ENCODE data around the gene GAB2. TPM values are rescaled to one million over a fixed set of nuclear protein-coding genes. Genes with fewer than 3 reads are reported as not detected.

GAB2 gene
- total and polyA plus RNA-seq, 10 of the 15 experiments (the other 5 are each of a cell fraction or from before 2014, with no cell fraction given): 0.69 to 12.6 (median 3.8) TPM

GRCh38 chr11:78216571-78217287 lies 200.9 kb downstream of the GAB2 start:
- in situ Hi-C loops (cut with MboI): no loop called here
- TF ChIP-seq SMARCA5 (IDR thresholded peaks at IDR 0.05) (no peak), NFYA (IDR thresholded peaks at IDR 0.05; ENCODE audit: borderline replicate concordance, low read depth, low read length) (no peak), ZNF217 (IDR thresholded peaks at IDR 0.05) (no peak), SRF (IDR thresholded peaks at IDR 0.05; ENCODE audit: low read depth in 2 of 2, low read length in 2 of 2) (no peak), E4F1 (IDR thresholded peaks at IDR 0.05; ENCODE audit: borderline replicate concordance, partially characterized antibody) (no peak), SKIL (IDR thresholded peaks at IDR 0.05; ENCODE audit: low read depth, poor library complexity, severe bottlenecking) (no peak), CHD1 (IDR thresholded peaks at IDR 0.05; ENCODE audit: low read depth, low read length) (no peak), ZBED1 (IDR thresholded peaks at IDR 0.05; ENCODE audit: borderline replicate concordance) (no peak), TCF3 (IDR thresholded peaks at IDR 0.05; ENCODE audit: borderline replicate concordance, insufficient read depth, low read depth, low read length) (no peak), JUNB (IDR thresholded peaks at IDR 0.05) (no peak), SREBF1 (IDR thresholded peaks at IDR 0.05; ENCODE audit: low read length) (no peak), ESRRA (IDR thresholded peaks at IDR 0.05; ENCODE audit: low read length) (no peak), CBFB (IDR thresholded peaks at IDR 0.05; ENCODE audit: low read depth) (no peak), FOS (IDR thresholded peaks at IDR 0.05; ENCODE audit: borderline replicate concordance, extremely low read depth, insufficient read length) (no peak)

More at GRCh38 chr11:78216571-78217287, 200.9 kb downstream of the GAB2 start:
- Histone ChIP-seq H2AFZ (ENCODE audit: control insufficient read depth, low read depth, low read length) (no peak overlapping the region), H3K36me3 (ENCODE audit: control insufficient read depth in 2 of 2, insufficient read depth in 2 of 2, low read length in 1 of 2) (peaks cover 0 to 6% of the 10 kb centered on the region in 2 experiments; a peak in 2 of 4 replicates), H3K27ac (ENCODE audit: control insufficient read depth, insufficient read depth) (no peak overlapping the region), H3K9me3 (replicated peaks; ENCODE audit: control insufficient read depth, insufficient read depth, low read length) (no peaks in the 10 kb centered on the region), H3K4me3 (no peak overlapping the region), H3K27me3 (replicated peaks in 1 of 2; ENCODE audit: control insufficient read depth in 2 of 2, insufficient read depth in 2 of 2, low read length in 1 of 2) (no peaks in the 10 kb centered on the region), H3K9ac (ENCODE audit: control insufficient read depth, insufficient read depth, low read length) (no peak overlapping the region), H3K4me2 (ENCODE audit: control insufficient read depth, insufficient read depth) (no peak overlapping the region), H4K20me1 (ENCODE audit: control insufficient read depth, insufficient read depth) (no peaks in the 10 kb centered on the region), H3K4me1 (ENCODE audit: control insufficient read depth, insufficient read depth, low read length) (peaks cover 15% of the 10 kb centered on the region), H3K79me2 (ENCODE audit: control insufficient read depth, insufficient read depth, low read length) (no peaks in the 10 kb centered on the region)
- CTCF ChIA-PET: interaction anchor here (1.0 to 1.4 kb wide), 2 partner anchors 12 to 23 kb away, joined by 3 to 7 read pairs; no protein-coding TSS in a partner anchor
- POLR2A ChIA-PET: no interaction called here
- no peak for FAIRE-seq
- no peak for ATAC-seq
- WGBS (ENCODE audit: insufficient coverage, insufficient replicate concordance, low lambda C conversion rate, missing lambda C conversion rate): 96% methylated on average over 5 of the region's 5 CpGs
- DNase-seq (ENCODE audit: low read depth, low spot score): no peak
- SMC1A ChIA-PET (ENCODE audit: uncharacterized antibody, unreplicated experiment): no interaction called here
- BruUV-seq (replicated peaks): no TSS peak
- intact Hi-C loops (cut with micrococcal nuclease; ENCODE audit: unreplicated experiment): no loop called here
- RAD21 ChIA-PET (ENCODE audit: unreplicated experiment): no interaction called here
